GM18505 (cell line): ENCODE measurements around the gene DCST1.

Experiments
- ATAC-seq: cut with Tn5 transposase; IDR thresholded peaks from one replicate; pipeline ENCODE4 v1.9.1; 2021; ENCODE audit not compliant: unreplicated experiment
- POLR2A ChIP-seq: IDR thresholded peaks from 4 replicates; pipeline ENCODE4 v1.6.1; 2011; ENCODE audit warnings: borderline replicate concordance; ENCODE audit not compliant: insufficient read depth, insufficient read length; ENCODE audit errors: extremely low read depth

Gene DCST1

GRCh38 chr1:155005076-155006011 lies 28.3 kb upstream of the DCST1 start:
- no peak for TF ChIP-seq POLR2A
- no peak for ATAC-seq

DNA sequence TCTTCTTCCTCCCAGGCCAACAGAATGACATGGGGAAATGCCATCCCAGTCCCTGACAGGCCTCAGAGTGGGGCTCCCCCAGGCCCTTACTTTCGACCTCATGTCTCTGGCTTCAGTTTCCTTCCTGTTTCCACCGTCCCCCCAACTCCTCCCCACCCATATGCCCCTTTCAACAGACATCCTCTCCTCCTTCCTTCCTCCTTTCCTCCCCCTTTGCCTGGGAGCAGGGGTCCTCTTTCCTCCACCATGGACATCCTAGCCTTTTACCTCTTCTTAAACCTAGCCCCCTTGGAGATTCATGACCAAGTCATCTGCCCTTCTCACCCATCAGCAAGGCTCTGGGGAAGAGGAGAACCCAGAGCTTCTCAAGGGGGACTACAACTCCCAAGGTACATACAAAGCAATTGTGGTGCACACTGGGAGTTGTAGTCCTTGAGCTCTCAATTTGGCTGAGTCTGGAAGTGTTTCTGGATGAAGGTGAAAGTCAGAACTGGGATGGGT lies 27.0 kb upstream of the DCST1 start:
- ATAC-seq, result no peak
- no peak for TF ChIP-seq POLR2A

DNA sequence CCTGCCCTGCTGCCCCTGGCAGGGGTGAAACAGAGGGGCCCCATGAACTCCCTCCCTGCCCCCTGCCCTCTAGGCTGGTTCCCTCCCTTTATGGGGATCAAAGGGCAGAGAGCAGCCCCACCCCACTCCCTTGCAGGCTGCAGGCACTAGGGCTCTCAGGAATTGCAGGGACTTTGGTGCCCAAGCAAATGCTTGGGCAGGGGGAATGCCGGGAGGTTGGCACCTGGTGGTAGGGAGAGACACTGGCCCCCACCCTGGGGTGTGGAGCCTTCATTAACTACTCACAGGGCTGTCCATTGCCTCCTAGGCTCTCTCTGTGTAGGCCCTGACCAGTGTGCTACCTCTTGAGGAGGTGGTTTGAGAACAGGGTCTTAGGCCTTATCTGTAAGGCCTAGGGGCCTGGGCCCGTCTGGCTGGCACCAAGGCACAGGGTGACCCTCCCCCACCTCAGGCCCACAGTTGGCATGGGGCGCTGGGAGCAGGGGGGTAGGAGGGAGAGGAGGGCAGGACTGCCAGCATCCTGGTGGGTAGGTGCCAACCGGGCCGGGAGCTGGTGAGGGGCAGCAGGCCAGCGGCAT lies 26.3 kb upstream of the DCST1 start:
- TF ChIP-seq POLR2A, result no peak
- no peak for ATAC-seq

GRCh38 chr1:155008015-155008941 lies 25.3 kb upstream of the DCST1 start:
- no peak for TF ChIP-seq POLR2A
- ATAC-seq, result no peak

DNA sequence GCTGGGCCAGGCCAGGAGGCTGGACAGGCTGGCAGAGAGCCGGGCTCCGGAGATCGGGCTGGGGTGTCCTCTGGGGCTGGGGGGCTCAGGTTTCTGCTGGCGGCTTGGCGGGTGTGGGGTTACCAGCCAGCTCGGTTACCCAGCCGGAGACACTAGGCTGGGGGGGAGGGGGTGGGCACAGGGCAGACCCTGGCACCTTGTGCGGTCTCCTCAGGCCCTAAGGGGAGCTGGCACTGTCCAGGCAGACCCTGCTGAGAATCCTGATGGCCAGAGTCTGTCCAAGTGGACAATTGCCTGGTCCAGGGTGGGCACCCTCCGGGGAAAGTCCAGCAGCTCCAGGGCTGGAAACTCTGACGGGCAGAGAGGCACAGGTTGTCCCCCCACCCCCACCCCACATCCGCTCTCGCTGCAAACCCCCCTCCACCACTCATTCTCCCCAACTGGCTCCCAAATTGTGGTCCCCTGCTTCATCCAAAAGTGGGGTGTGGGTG lies 24.4 kb upstream of the DCST1 start:
- no peak for ATAC-seq
- no peak for TF ChIP-seq POLR2A

DNA sequence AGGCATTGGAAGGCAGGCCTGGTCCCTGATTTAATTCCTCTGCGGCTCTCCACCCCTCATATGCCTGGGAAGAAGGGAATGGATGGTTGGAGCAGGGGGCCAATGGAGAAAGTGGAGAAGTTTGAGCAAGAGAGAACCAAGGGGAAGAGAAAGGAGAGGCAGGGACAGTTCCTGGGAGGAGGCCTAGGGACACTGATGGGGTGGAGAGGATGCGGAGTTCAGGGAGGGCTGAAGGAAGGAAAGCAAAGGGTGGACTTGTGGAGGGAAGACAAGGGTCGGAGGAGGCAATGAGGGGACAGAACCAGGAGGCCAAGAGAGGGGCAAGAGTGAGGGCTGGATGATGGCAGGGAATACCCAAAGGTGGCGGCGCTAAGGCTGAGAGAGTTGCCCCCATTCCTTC lies 23.9 kb upstream of the DCST1 start:
- TF ChIP-seq POLR2A, result no peak
- no peak for ATAC-seq

DNA sequence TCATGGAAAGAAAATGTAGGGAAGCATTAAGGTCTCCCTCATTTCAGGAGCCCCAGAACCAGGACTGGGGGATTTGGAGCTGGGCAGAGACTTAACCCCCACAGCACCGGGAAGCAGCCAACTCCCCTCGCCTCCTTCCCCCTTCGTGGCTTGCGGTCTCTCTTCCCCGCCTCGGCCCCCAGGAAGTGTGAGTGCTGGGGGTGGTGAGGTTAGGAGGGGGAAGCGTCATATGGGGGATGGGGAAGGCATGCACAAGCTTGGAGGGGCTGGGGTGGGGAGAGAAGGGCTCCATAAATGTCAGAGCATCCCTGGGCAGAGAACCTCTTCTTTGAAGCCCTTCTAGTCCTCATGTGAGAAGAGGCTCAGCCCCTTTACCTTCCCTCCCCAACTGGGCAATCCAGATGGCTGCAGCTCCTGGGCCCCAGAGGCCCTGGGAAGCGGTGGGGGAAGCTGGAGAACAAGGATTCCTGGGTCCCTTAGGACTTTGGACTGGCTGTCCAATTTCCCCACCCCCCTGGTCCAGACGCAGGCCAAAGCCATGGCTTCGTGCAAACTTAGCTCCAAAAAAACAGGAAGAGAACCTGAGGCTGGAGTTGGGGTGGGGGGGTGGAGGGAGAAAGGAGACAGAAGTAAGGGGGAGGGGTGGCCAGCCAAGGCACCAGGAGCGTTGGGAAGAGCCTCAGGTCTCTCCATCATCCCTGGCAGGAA lies 23.3 kb upstream of the DCST1 start:
- TF ChIP-seq POLR2A, result no peak
- ATAC-seq, result no peak

DNA sequence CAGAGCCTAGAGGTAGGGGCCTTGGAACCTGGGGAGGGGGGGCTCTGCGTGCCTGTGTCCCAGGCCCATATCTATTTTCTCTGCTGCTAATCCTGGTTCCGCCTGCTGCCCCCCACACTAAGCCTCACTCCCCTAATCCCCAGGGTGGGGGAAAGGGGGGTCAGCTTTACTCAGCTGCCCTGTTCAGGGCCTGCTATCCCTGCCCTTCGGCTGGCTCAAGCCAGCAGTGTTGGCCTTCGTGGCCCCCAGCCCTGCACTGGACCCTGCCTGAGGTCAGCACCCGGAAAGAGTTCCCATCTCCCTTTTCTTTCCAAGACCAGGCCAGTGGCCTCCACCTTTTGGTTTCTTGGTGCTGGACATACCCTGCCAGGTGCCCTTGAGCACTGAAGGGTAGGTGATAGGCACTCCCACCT lies 22.6 kb upstream of the DCST1 start:
- no peak for ATAC-seq
- no peak for TF ChIP-seq POLR2A

DNA sequence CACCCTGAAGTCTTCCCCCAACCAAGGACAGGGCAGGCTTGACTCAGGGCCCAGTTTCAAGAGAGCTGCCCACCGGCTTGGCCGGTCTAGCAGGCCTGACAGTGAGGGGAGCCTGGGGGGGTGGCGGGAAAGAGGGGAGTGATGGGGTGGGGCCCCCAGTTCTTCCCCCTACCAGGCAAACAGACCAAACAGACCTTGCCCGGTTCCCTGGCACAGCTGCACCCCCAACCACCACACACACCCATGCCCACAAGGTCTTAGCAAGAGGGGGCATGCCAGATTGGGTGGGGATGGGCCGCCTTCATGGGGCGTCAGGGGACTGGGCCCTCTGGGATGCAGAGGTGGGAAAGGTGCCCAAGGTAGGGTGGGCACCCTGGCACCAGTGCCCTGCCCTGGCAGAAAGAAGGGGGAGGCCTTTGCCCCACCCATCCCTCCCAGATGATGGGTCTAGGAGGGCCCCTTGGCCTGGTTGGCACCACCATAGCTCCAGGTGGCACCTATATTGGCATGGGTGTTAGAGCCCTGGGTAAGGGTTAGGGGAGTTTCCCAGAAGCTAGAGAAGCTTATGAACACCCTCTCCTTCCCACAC lies 22.1 kb upstream of the DCST1 start:
- ATAC-seq, result no peak
- TF ChIP-seq POLR2A, result no peak

DNA sequence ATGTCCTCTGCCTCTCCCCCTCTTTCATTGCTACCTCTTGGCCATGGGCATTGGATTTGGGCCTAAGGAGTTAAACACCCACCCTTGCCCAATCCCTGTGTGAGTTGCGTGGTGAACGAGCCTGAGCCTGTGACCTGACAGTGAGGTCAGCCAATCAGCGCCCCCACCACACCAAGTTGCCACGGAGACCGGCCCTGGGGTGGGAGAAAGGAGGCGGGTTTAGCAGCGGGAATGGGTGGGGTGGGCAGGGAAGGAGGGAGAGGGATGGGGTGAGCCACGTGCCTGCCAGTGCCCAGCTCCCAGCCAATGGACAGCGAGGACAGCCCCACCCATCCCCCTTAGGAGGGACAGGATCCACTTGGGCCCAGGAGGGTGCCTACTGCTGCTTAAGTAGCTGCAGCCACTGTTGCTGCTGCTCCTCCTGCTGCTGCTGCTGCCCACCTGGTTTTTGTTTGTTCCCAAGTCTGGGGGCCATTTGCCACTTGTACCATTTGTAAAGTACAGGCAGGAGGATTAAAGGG lies 21.5 kb upstream of the DCST1 start:
- ATAC-seq, result no peak
- TF ChIP-seq POLR2A, result no peak

DNA sequence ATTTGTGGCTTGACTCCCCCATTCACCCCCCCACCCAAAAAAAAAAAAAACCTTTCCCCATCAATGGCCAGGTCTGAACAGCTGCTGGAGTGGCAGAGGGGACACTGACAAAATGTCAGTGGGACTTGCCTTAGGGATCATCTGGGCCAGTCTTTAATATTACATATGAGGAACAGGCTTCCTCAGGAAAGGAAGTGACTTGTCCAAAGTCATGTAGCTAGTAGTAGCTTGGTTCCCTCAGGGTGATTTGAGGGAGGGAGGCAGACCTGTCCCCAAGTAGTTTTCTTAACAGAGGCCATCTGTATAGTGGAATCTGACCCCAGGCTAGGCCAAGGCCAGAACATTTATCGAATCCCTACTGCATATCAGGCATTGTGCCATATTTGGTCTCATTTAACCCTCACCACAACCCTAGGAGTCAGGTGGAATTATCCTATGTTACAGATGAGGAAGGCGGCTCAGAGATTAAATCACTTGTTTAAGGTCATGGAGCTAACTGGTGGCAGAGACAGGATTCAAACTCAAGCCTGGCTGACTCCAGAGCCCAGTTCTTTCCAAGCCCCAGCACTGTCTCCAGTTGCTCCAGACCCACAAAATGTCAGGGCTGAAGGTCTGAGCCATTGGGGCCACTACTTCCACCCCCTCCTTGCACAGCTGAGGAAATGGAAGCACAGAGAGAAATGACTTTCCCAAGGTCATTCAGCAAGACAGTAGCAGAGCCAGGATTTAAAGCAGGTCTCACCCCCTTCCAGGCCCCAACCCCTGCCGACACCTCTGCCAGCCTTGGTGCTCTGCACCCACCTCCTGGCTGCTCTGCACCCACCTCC lies 20.6 kb upstream of the DCST1 start:
- ATAC-seq, result no peak
- TF ChIP-seq POLR2A, result no peak
